IMR-90 (cell line): ENCODE results near the gene MTFR1L. TPM values are rescaled to one million over a fixed set of nuclear protein-coding genes. Genes with fewer than 3 reads are reported as not detected.
"Not testable (repeated sequence)": the region's sequence is repeated elsewhere in the genome, so short reads cannot be mapped to it uniquely, and the experiment has no call there.

ENCODE experiments used
- ATAC-seq: fragments of 200-7000 bp; cut with Tn5 transposase; 2 replicates; pipeline ENCODE4 v1.9.1; 2020; ENCODE audit warnings: low read depth, mild to moderate bottlenecking, moderate library complexity
- BruUV-seq: library from RNA; stranded (reverse); fragments of 400-500 nt; replicated peaks from 2 replicates; lab custom pipeline; 2021; lab: Mats Ljungman, UMichigan
- CTCF ChIA-PET: fragments of 300-600 bp; formaldehyde crosslinking; extraction: SDS; loops from one replicate; lab custom pipeline; 2021; ENCODE audit warnings: antibody characterized with exemption; lab: Yijun Ruan, JAX
- POLR2A ChIA-PET: fragments of 300-600 bp; sonication (Branson Sonifier 250); formaldehyde crosslinking; loops from one replicate; lab custom pipeline; 2022; ENCODE audit warnings: antibody characterized with exemption; ENCODE audit not compliant: unreplicated experiment; lab: Charles Lee
- DNase-seq: peaks from one replicate; pipeline ENCODE4 v3.0.0; 2013
- H2AFZ ChIP-seq: replicated peaks from 2 replicates; pipeline ENCODE3; 2013; ENCODE audit warnings: low read length, mild to moderate bottlenecking; ENCODE audit not compliant: poor library complexity
- H2AK5ac ChIP-seq: 2 replicates; pipeline ENCODE4 v1.6.1; 2013; ENCODE audit warnings: low read depth, low read length, inconsistent platforms
- H2AK9ac ChIP-seq: replicated peaks from 2 replicates; pipeline ENCODE3; 2013; ENCODE audit warnings: mild to moderate bottlenecking, low read depth, low read length, moderate library complexity; ENCODE audit not compliant: poor library complexity
- H2BK120ac ChIP-seq: 2 replicates; pipeline ENCODE4 v1.6.1; 2013; ENCODE audit warnings: low read depth, low read length, inconsistent platforms
- H2BK15ac ChIP-seq: 3 replicates; pipeline ENCODE4 v1.6.1; 2013; ENCODE audit warnings: low read depth, low read length, inconsistent platforms
- H2BK20ac ChIP-seq: 2 replicates; pipeline ENCODE4 v1.6.1; 2013; ENCODE audit warnings: low read depth, mild to moderate bottlenecking, inconsistent platforms, low read length, moderate library complexity
- H2BK5ac ChIP-seq: 2 replicates; pipeline ENCODE4 v1.6.1; 2013; ENCODE audit warnings: mild to moderate bottlenecking, low read depth, low read length, inconsistent platforms; ENCODE audit not compliant: poor library complexity, severe bottlenecking
- H3K14ac ChIP-seq: replicated peaks from 2 replicates; pipeline ENCODE4 v1.6.1; 2013; ENCODE audit warnings: low read depth, low read length, inconsistent platforms
- H3K18ac ChIP-seq: 2 replicates; pipeline ENCODE4 v1.6.1; 2013; ENCODE audit warnings: low read depth, low read length, control low read depth
- H3K23ac ChIP-seq: 2 replicates; pipeline ENCODE4 v1.6.1; 2013; ENCODE audit warnings: low read depth, low read length, inconsistent platforms
- H3K27ac ChIP-seq: 2 replicates; pipeline ENCODE4 v1.5.1; 2013; ENCODE audit warnings: mild to moderate bottlenecking, control low read depth, low read length; ENCODE audit not compliant: insufficient read depth
- H3K27me3 ChIP-seq: 2 replicates; pipeline ENCODE4 v1.6.1; 2013; ENCODE audit warnings: low read length; ENCODE audit not compliant: control insufficient read depth, insufficient read depth
- H3K36me3 ChIP-seq: 2 replicates; pipeline ENCODE4 v1.6.1; 2013; ENCODE audit warnings: low read length, mixed read lengths; ENCODE audit not compliant: control insufficient read depth, insufficient read depth
- H3K4ac ChIP-seq: 2 replicates; pipeline ENCODE4 v1.6.1; 2013; ENCODE audit warnings: low read depth, low read length, inconsistent platforms
- H3K4me1 ChIP-seq: 2 replicates; pipeline ENCODE4 v1.6.1; 2013; ENCODE audit warnings: low read length, mixed read lengths; ENCODE audit not compliant: control insufficient read depth, insufficient read depth
- H3K4me2 ChIP-seq: 2 replicates; pipeline ENCODE4 v1.6.1; 2013; ENCODE audit warnings: low read depth, mild to moderate bottlenecking, control low read depth, low read length, moderate library complexity
- H3K4me3 ChIP-seq: 2 replicates; pipeline ENCODE4 v1.5.1; 2013; ENCODE audit warnings: low read depth, mild to moderate bottlenecking, control low read depth, low read length, moderate library complexity; ENCODE audit not compliant: insufficient read depth
- H3K56ac ChIP-seq: 2 replicates; pipeline ENCODE4 v1.6.1; 2013; ENCODE audit warnings: low read length, inconsistent platforms; ENCODE audit not compliant: insufficient read depth; ENCODE audit errors: extremely low read depth
- H3K79me1 ChIP-seq, 2 experiments: 2 replicates each; pipeline ENCODE4 v1.6.1; 2013; ENCODE audit warnings: low read length in 2 of 2, inconsistent platforms in 1 of 2, low read depth in 1 of 2
- H3K9ac ChIP-seq: 2 replicates; pipeline ENCODE4 v1.6.1; 2013; ENCODE audit warnings: low read depth, low read length, control low read depth
- H3K9me1 ChIP-seq: 2 replicates; pipeline ENCODE4 v1.6.1; 2013; ENCODE audit warnings: low read length, inconsistent platforms; ENCODE audit not compliant: insufficient read depth
- H3K9me3 ChIP-seq: 2 replicates; pipeline ENCODE4 v1.6.1; 2013; ENCODE audit warnings: low read length; ENCODE audit not compliant: control insufficient read depth, insufficient read depth
- H4K20me1 ChIP-seq: 2 replicates; pipeline ENCODE4 v1.6.1; 2013; ENCODE audit warnings: low read length, inconsistent platforms; ENCODE audit not compliant: insufficient read depth
- H4K5ac ChIP-seq: 2 replicates; pipeline ENCODE4 v1.6.1; 2013; ENCODE audit warnings: mild to moderate bottlenecking, low read depth, low read length, control low read depth
- H4K8ac ChIP-seq, 2 experiments: 2 replicates each; pipeline ENCODE4 v1.6.1; 2013; ENCODE audit warnings: low read depth in 2 of 2, low read length in 2 of 2, control low read depth in 1 of 2, inconsistent platforms in 1 of 2
- H4K91ac ChIP-seq: 2 replicates; pipeline ENCODE4 v1.6.1; 2013; ENCODE audit warnings: low read depth, low read length, inconsistent platforms; ENCODE audit not compliant: insufficient read depth
- CEBPB ChIP-seq: IDR thresholded peaks from 2 replicates; pipeline ENCODE4 v1.6.1; 2012; ENCODE audit warnings: low read depth, low read length, improper control_type of control experiment
- NFE2L2 ChIP-seq: fragments of 150-350 bp; IDR thresholded peaks from 2 replicates; pipeline ENCODE4 v1.6.1; 2016; ENCODE audit warnings: low read depth, mild to moderate bottlenecking, low read length
- RAD21 ChIP-seq: IDR thresholded peaks from 2 replicates; pipeline ENCODE4 v1.6.1; 2012; ENCODE audit warnings: low read length, improper control_type of control experiment
- WGBS, 2 experiments: methylation state at CpG; one replicate each; pipeline versions ENCODE4 v1.1.5 to v1.1.7; 2013; ENCODE audit warnings: missing lambda C conversion rate in 2 of 2; ENCODE audit not compliant: insufficient read length in 1 of 2; ENCODE audit errors: extremely low coverage in 2 of 2; 5-methylcytosine and 5-hydroxymethylcytosine counted together
- dilution Hi-C: fragments of 300-500 bp; cut with HindIII; formaldehyde crosslinking; loops from one replicate; pipeline ENCODE4 v1.14.3; 2018; ENCODE audit warnings: low sequenced_read_pairs; ENCODE audit not compliant: unreplicated experiment
- in situ Hi-C: fragments of 300-500 bp; cut with MboI; formaldehyde crosslinking; loops from 3 replicates; pipeline ENCODE4 v1.14.3; 2019; ENCODE audit warnings: low sequenced_read_pairs, inconsistent platforms, mixed read lengths
- intact Hi-C: fragments of 100-400 bp; cut with micrococcal nuclease; formaldehyde crosslinking; loops from 2 replicates; pipeline ENCODE4 v1.10.0; 2022
- polyA plus RNA-seq, 3 experiments: library from polyadenylated mRNA; depleted of rRNA; stranded (reverse); fragments of >200 nt; gene quantifications; 2 replicates each; pipeline ENCODE4 v1.2.3, GENCODE V29; 2012; ENCODE audit warnings: low replicate concordance in 1 of 3
- total RNA-seq: library from RNA; depleted of rRNA; stranded (reverse); fragments of >200 nt; gene quantifications from 2 replicates; pipeline ENCODE4 v1.2.3, GENCODE V29; 2012
- TF ChIP-seq, protein P1 (sequence below): conservative IDR thresholded peaks from 2 replicates; pipeline ENCODE4 v1.5.1; 2012; ENCODE audit warnings: mild to moderate bottlenecking, low read depth, low read length, improper control_type of control experiment

Gene MTFR1L
- total and polyA plus RNA-seq, 2 of the 4 experiments (the other 2 are of a cell fraction): 69.1 to 69.7 TPM

DNA sequence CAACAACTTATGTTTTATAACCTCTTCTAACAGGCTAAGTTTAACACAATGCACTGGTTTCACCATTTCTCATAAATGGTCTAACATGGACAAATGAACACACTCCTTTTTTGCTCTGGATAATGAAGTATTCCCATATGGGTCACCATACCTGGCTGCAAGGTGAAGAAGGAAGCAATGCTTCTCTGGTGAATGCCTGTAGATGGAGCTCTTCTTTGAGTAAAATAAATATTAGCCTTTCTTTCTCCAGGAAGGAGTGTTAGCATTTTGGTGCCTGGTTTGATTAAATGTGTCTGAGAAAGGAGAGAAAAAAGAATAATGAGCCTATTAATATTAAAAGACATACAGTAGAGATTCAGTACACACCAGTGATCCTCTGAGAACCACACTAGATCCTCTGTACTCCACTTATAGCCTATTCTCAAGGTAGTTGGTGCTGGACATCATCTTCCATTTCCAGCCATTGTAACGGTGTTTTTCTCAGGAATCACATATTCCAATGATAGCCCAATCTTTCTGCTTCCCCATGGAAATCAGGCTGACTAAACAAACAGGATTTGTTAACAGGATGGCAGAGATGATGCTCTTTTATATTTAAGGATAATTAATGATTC, 17.6 kb downstream of the MTFR1L start:
- H3K4ac ChIP-seq: no peak overlapping the region
- peaks cover 7 to 9% of the 10 kb centered on the region in 2 experiments; a peak in 2 of 4 replicates for H3K79me1 ChIP-seq
- H3K56ac ChIP-seq: no peak overlapping the region
- no peak overlapping the region for H3K4me3 ChIP-seq
- no peak overlapping the region for H2BK5ac ChIP-seq
- dilution Hi-C loops (no loop called here), intact Hi-C loops (no loop called here), in situ Hi-C loops (no loop called here)
- H2BK120ac ChIP-seq: no peak overlapping the region
- H2BK20ac ChIP-seq: no peak overlapping the region
- H4K5ac ChIP-seq: no peak overlapping the region
- no peak overlapping the region for H3K4me2 ChIP-seq
- ChIA-PET CTCF (interaction anchor here (0.6 to 1.2 kb wide), 4 partner anchors 13 to 1545 kb away, joined by 3 to 4 read pairs (median 4); partner anchors contain the start of gene PAFAH2), POLR2A (interaction anchor here (0.6 kb wide), 1 partner anchor 23 kb away, joined by 16 read pairs; no protein-coding TSS in a partner anchor)
- ATAC-seq (no peak), DNase-seq (no peak)
- no peak overlapping the region for H3K9ac ChIP-seq
- H3K4me1 ChIP-seq: no peaks in the 10 kb centered on the region
- H3K18ac ChIP-seq: no peak overlapping the region
- H2BK15ac ChIP-seq: no peak overlapping the region
- BruUV-seq: no TSS peak
- no peaks in the 10 kb centered on the region for H4K20me1 ChIP-seq
- no peak overlapping the region for H4K91ac ChIP-seq
- no peaks in the 10 kb centered on the region for H3K9me3 ChIP-seq
- H3K36me3 ChIP-seq: peaks cover 14% of the 10 kb centered on the region
- WGBS, 2 experiments: no CpG with 5 or more reads among the region's 1 CpG
- H3K27ac ChIP-seq: no peak overlapping the region
- no peaks in the 10 kb centered on the region for H3K27me3 ChIP-seq
- H3K14ac ChIP-seq: no peak overlapping the region
- H3K9me1 ChIP-seq: no peaks in the 10 kb centered on the region; the same call in 1 of the 2 replicates
- TF ChIP-seq RAD21: peak; percentile 7; the same call in 1 of the 2 replicates
- TF ChIP-seq NFE2L2: no peak
- TF ChIP-seq, protein P1, sequence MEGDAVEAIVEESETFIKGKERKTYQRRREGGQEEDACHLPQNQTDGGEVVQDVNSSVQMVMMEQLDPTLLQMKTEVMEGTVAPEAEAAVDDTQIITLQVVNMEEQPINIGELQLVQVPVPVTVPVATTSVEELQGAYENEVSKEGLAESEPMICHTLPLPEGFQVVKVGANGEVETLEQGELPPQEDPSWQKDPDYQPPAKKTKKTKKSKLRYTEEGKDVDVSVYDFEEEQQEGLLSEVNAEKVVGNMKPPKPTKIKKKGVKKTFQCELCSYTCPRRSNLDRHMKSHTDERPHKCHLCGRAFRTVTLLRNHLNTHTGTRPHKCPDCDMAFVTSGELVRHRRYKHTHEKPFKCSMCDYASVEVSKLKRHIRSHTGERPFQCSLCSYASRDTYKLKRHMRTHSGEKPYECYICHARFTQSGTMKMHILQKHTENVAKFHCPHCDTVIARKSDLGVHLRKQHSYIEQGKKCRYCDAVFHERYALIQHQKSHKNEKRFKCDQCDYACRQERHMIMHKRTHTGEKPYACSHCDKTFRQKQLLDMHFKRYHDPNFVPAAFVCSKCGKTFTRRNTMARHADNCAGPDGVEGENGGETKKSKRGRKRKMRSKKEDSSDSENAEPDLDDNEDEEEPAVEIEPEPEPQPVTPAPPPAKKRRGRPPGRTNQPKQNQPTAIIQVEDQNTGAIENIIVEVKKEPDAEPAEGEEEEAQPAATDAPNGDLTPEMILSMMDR: peak; percentile 33
- no peak for TF ChIP-seq CEBPB
- H2AK5ac ChIP-seq: no peak overlapping the region
- H2AFZ ChIP-seq: no peak overlapping the region
- H3K23ac ChIP-seq: no peak overlapping the region
- H2AK9ac ChIP-seq: no peak overlapping the region
- no peak overlapping the region for H4K8ac ChIP-seq

DNA sequence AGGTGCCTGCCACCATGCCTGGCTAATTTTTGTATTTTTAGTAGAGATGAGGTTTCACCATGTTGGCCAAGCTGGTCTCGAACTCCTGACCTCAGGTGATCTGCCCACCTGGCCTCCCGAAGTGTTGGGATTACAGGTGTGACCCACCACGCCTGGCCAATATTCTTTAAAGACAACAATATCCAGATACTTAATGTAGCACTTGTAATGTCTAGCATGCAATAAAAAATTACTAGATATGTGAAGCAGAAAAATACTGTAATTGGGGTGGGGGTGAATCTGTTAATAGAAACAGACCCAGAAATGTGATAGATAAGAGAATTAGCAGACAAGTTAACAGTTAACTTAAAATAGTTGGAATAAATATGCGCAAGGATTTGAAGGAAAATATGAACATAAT, 20.1 kb downstream of the MTFR1L start:
- H3K79me1 ChIP-seq, POLR2A ChIA-PET, H3K14ac ChIP-seq, H3K9ac ChIP-seq, H3K36me3 ChIP-seq, H2BK20ac ChIP-seq, H3K27ac ChIP-seq, H4K20me1 ChIP-seq, H3K18ac ChIP-seq, intact Hi-C loops, H2AK5ac ChIP-seq, H3K4me2 ChIP-seq, H3K27me3 ChIP-seq, dilution Hi-C loops, ATAC-seq, CTCF ChIA-PET, H3K9me3 ChIP-seq, DNase-seq, H2BK120ac ChIP-seq, H3K4me3 ChIP-seq, H2BK5ac ChIP-seq, H2BK15ac ChIP-seq, H3K23ac ChIP-seq, H2AFZ ChIP-seq, H2AK9ac ChIP-seq, H3K9me1 ChIP-seq, H4K91ac ChIP-seq, BruUV-seq, H4K5ac ChIP-seq, in situ Hi-C loops, H3K4ac ChIP-seq, H4K8ac ChIP-seq, H3K4me1 ChIP-seq, H3K56ac ChIP-seq: not testable (repeated sequence)
- WGBS, 2 experiments: no CpG with 5 or more reads among the region's 4 CpGs
